HT-29 (cell line): ENCODE measurements around the gene KCTD11. TPM values are rescaled to one million over a fixed set of nuclear protein-coding genes. Genes with fewer than 3 reads are reported as not detected.

Experiments
- DNase-seq: peaks from one replicate; pipeline ENCODE4 v3.0.0-alpha.2; 2015; ENCODE audit warnings: low spot score
- total RNA-seq: library from RNA; depleted of rRNA; stranded (reverse); fragments of >200 nt; shearing (Covaris generic); gene quantifications from 2 replicates; pipeline ENCODE4 v1.2.3, GENCODE V29; 2014; rRNA removed

KCTD11 gene
- total RNA-seq, result 5.0 and 6.2 TPM in 2 replicates

DNA sequence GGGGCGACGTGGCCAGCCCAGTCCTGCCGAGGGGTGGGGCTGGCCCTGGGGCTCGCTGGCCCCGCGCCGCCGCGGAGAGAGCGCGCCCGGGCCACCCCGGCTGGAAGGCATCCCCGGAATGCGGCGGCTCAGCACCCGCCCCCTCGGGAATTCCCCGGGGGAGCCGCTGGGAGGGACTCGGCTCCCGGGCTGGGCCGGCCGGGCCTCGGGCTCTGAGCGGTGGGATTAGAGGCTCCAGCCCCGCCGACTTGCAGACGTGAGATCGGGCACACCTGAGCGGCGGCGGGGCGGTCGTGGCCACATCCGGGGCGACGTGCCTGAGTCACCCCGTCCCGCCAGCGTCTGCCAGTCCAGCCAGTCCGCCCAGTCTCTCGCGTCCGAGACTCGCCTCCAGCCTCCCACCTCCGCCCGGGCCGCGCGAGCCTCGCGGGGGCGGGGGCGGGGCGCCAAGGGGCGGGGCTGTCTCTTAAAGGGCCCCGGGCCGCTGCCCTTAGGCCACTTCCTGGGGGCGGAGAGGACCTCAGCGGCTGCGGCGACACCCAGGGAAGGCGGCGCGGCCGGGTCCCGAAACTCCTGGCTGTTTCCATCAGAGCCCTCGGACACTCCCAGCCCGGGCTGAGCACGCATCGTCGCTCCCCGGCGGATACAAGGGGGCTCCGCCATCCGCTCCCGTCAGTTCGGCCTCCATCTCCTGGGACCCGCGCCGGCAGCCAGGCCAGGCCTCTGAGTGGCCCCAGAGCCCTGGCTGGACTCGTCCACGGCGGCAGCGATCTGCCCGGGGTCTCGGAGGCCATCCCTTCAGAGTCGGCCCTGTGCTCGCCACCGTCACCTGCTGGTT, at the start of gene KCTD11:
Gene KCTD11 (plus strand): TSS at position 498 of the 838 bp plus-strand sequence.
- DNase-seq, result peak; percentile 86

DNA sequence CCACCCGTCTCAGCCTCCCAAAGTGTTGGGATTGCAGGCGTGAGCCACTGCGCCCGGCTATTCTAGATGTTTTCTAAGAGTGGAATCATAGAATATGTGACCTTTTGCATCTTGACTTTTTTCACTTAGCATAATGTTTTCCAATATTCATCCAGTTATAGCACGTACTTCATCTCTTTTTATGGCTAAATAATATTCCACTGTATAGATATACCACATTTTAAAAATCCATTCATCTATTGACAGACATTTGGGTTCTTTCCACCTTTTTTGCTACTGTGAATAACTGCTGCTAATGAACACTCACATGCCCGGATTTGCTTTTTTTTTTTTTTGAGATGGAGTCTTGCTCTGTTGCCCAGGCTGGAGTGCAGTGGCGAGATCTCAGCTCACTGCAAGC, 47.8 kb upstream of the KCTD11 start:
- no peak for DNase-seq

DNA sequence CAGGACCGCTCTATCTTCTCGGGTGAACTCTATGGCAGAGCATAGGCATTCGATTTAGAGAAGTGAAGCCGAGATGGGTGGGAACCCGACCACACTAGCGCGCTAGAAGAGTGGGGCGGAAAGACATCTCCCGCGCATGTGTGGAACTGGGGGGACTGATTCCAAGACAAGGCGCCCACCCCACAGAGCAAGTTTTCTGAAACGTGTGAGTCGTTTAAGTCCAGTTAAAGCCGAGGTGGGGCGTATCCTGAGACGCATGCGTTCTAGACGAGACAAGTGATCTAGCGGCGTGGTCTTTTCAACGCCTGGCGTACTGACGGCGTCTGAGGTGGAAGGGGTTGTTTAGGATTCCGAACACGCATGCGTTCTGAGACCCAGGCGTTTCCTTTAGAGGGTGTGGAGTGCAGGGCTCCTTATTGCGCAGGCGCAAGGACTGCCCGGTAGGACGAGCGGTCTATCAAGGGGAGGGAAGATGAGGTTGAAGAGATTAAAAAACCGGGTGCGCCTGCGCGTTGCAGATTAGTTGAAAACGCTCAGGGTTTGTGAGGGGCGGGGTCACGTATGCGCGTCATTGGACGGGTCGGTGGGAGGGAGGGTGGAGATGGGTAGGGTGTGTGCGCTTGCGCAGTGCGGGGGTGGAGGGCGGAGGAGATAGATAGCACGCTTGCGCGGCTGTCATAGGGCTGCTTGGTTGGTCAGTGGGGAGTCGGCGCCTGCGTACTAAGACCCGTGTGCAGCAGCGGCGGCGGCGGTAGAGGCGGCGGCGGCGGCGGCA, 44.9 kb upstream of the KCTD11 start, which contains the start of gene EIF5A:
Gene EIF5A (plus strand): TSS at position 718 of the 775 bp plus-strand sequence. CDS start 2,008 bp downstream, outside the sequence.
- peak; percentile 99 for DNase-seq

DNA sequence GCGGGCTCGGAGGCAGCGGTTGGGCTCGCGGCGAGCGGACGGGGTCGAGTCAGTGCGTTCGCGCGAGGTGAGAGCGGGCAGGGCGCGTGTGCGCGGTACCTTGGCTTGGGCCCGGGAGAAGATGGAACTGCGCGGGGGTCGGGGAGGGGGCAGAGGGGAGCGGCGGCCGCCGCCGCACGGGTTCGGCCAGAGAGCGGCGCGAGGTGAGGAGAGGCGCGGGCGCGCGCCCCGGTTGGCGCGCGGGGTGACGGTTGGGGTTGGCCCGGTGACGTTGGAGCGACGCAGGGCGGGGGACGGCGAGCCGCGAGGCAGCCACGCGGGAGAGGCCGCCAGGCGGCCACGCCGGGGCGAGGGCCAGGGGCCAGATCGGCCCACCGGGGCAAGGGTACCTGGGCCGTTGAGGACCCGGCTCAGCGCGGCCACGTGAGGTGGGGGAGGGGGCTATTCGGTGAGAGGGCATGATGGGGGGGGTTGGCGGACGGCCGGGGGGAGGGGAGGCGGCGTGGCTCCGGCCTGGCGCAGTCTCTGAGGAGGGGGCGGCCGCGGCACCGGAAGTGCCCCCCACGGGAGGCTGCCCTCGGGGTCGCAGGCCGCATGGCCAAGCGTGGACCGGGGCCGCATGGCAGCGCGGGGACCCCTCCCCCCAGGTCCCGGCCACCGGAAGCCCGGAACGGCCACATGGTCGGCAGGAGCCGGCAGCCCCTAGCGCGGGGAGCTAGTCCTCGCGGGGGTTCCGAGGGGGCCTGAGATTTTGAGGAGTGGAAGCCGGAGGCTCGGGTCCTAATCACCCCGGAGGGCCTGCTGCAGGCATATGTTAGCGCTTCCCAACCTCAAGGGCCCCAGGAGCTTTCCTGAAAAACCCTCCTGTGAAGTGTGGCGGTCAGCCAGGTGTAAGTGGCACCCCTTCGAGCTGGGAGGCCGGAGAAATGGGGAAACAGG, 44.0 kb upstream of the KCTD11 start:
- DNase-seq, result peak; percentile 29

DNA sequence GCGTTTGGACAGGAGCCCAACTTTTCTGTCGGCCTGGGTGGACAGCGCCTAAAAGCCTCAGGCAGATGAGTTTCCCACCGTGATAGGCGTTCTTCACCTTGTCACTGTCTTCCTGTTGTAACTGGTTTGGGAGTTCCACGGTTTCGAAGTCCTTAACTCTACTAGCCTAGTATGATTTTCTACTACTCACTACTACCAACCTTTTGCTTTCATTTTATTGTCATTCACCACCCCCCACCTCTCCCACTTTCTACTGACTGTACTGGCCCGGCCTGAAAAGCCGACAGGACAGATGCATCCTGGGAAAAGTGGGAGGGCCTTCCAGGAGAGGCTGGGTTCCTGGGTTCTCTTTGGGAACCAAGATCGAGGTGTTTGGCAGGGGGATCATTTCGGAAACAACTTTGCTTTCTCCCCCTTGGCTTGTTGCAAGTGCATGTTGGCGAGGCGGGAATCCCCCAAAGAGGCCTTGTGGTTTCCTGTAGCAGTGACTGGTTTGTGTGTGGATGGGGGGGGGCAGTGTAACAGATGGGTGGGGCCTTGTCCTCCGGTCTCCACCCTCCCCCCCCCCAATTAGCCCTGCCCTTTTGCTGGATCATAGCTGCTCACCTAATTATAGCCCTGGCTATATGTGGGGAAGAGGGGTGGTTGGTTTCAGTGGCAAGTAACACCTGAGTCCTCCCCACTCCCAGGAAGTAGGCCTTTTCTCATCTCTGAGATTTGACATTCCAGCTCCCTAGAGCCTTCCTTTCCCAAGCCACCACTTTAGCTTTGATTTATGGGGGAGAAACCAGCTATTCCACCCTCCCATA, 43.1 kb upstream of the KCTD11 start:
- peak; percentile 79 for DNase-seq

DNA sequence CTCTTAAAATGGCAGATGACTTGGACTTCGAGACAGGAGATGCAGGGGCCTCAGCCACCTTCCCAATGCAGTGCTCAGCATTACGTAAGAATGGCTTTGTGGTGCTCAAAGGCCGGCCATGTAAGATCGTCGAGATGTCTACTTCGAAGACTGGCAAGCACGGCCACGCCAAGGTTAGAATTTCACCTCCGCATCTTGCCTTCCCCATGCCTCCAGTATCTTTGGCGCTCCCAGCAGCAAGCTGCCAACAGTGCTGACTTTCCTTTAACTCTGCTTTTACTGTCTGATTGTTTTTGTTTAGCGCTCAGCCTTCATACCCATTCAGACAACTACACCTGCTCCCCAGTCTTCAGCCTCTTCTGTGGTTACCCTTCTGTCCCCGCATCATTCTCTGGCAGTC, 42.3 kb upstream of the KCTD11 start:
- no peak for DNase-seq

DNA sequence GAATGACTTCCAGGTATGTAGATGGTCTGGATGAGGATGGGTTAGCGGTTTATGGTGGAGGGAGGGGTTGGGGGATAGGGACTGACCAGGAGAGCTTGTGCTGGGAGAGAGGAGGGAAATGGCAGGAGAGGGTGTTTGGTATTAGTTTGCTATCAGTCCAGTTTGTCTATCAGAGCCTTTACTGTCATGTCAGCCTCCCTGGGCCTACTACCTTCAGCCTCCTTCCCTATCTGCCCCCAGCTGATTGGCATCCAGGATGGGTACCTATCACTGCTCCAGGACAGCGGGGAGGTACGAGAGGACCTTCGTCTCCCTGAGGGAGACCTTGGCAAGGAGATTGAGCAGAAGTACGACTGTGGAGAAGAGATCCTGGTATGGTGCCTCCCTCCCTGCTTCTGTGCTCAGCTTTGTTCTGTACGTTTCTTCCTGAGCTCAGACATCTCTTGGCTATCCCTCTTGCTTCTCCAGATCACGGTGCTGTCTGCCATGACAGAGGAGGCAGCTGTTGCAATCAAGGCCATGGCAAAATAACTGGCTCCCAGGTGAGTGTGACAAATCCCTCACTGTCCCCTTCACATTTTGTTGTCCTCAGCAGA, 40.8 kb upstream of the KCTD11 start:
- DNase-seq, result no peak

DNA sequence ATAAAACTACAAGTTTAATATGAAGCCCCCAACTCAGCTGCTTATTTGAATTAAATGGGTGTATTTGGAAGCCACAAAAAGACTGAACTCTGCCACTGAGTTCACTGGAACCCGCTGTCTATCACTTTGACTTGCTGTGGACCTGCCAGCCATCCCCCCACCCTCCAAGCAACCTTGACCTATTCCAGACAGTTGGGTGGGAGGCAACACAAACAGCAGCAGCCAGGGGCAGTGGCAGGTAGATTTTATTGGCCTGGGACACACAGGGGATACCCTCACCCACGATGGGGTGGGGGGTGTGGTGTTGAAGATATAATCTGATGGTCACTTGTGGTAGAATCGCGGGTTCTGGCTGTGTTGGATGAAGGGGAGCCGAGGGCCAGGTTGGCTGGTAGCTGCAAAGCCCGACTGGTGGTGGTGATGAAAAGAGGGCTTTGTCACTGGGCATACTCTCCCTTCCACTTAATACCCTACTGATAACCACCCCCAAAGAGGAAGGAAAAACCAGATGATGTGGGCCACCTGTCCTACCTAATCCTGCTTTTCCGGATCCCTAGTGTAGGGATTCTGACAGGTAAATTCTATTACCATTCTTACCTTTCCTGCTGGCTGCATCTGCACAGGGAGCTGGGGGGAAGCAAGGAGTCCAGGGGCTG, 39.4 kb upstream of the KCTD11 start:
- DNase-seq, result no peak

DNA sequence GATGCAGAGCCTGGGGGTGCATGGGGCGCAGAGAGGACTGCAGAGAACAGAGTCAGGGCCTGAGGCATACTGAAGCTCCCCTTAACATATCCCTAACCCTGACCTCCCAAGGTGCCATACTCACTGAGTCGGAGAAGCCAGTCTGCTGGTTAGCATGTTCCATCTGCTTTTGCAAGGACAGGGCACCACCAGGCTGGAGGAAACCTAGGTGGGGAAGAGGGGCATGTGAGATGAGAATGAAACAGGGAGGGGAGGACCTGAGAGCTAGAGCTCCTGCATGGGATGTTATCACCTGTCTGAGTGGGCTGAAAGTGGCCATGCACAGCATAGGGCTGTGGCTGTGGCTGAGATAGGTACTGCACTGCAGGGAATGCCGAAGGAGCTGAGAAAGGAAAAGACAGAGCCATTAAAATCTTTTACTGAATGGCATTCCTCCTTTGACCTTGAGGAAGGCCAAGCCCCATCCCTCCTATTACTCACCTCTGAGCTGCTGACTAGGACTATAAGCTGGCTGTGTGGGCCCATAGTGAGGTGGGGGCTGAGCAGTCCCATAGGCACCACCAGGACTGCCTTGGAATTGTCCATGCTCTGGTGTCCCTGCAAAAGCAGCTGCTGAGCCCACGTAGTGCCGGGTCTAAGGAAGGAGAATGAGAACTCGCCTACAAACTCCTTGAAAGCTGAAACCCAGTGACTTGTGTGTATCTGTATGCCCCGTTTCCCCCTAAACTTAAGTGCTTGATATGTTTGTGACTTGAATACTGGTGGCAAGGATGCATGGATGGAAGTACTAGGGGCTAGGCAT, 38.7 kb upstream of the KCTD11 start:
- DNase-seq, result peak; percentile 17

DNA sequence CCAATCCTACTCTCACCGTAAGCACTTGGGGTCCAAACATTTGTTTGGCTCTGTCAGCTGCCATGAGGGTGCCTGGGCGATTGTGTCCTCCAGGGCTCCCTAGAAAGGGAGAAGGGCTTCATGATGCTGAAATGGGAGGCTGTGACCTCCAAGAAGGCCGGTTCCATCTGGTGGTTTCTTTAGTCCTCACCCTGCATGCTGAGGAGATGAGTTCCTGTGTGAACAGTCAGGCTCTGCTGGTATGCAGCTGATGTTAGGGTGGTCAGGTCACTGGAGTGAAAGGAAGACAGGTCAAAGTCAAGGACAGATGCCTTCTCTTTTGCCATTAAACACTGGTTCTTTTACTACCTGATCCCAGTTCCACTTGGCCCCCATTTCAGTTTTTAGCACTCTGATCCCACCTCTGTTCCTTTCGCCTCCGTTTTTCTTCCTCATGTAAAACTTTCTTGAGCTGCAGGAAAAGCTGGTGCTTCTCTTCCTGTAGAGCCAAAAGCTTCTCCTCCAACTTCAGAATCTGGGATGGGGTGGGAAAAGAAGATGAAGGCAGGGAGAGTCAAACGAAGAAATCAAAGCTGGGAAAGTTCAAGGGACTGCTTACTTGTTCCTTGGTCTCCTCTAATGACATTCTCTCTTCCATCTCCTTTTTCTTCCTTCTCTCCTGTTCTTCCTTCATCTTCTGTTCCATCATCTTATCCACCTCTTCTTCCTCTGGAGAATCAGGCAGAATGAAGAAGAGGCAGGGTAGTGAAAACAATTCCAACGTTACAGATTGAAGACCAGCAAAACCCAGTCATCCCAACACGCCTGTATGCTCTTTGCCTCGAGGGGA, 37.9 kb upstream of the KCTD11 start:
- peak; percentile 16 for DNase-seq

DNA sequence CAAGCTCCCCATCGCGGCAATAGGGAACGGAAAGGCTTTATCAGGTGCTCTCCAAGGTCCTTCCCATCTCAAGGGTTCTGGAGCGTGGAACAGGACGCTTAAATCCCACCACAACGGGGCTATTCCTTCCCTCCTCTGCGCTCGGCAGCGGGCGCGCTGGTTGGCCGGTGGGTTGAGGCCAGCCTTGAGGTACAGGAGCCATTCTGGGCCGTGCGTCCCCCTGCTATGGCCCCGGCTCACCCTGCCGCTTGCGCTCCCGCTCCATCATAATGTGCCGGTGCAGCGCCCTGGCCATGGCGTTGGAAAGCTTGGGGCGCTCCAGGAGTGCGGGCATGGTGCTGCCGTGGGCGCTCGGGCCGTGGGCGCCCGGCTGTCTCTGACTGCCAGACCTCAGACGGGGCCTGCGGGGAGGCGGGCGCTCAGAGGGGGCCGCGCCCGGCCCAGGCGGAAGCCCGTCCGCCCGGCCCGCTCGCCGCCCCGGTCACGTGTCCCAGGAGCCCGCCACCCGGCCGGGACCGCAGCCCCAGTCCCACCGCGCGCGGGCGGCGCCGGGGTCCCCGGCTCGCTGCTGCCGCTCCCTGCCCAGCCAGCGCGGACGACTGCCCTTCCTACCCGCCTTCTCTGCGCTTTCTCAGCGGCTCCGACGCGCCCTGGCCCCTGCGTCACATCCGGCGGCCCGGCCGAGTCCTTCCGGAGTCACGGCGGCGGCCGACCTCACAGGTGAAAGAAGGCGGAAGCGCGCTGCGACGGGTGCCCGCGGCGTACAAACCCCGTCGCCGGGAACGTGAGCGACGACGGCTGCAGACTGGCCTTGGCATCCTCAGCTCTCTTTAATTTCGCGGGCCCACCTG, 37.0 kb upstream of the KCTD11 start, which contains the start of gene GPS2:
Gene GPS2 (minus strand): TSS at position 642 of the 851 bp plus-strand sequence. CDS start 308 bp downstream, at position 334.
- DNase-seq, result peak; percentile 73

DNA sequence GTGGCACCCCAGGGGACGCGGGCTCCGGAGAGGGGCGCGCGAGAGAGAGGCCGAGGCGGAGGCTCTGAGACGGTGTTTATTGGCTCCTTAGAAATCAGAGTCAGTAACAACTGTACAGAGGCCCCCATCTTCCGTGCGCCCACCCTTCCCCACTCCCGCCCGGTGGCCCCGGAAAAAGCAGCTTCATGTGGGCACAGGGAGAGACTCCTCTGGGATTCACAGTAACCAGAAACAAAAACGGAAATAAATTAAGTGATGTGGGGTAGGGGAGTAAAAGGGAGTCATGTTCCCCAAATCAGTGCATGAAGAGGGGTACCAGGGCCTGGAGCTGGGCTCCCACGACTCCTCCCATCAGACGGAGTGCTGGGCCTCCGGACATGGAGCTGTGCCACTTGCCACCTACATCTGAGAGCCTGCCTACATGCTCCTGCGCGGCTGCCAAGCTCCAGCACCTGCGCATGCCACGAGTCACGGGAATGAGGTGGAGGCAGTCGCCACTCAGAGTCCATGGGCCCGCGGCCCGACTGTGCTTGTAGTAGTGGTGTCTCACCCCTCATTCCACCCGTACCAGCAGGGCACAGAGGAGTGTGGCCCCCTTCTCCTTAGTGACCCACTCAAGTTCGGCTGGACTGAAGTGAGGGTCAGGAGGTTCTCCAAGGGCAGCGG, 36.3 kb upstream of the KCTD11 start:
- peak; percentile 7 for DNase-seq

DNA sequence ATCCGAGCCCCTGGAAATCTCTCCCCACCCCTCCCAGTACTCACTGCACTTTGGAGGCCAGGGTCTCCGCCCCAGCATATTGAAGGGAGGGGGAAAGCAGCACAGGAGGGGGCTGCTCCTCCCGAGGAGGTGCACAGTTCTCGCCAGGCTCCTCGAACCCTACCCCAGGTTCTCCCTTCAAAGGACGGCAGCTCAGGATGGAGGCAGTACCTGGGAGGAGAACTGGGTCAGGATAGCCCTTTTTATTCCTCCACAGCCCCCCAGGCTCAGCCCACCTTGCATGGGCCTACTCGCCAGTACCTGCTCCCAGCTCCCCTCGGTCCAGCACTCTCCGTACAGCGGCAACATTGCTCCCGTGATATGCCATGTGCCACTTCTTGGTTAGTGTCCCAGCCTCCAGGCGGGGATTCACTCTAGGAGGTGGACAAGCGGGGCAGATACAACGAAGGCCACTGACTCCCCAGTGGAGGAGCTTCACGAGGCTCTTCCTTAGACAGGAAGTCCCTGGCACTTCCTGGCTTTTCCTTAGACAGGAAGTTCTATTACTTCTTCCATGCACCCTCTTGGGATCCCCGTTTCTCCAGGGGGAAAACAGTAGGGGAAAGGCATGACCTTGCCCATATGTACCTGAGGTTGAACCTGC, 34.7 kb upstream of the KCTD11 start:
- no peak for DNase-seq

DNA sequence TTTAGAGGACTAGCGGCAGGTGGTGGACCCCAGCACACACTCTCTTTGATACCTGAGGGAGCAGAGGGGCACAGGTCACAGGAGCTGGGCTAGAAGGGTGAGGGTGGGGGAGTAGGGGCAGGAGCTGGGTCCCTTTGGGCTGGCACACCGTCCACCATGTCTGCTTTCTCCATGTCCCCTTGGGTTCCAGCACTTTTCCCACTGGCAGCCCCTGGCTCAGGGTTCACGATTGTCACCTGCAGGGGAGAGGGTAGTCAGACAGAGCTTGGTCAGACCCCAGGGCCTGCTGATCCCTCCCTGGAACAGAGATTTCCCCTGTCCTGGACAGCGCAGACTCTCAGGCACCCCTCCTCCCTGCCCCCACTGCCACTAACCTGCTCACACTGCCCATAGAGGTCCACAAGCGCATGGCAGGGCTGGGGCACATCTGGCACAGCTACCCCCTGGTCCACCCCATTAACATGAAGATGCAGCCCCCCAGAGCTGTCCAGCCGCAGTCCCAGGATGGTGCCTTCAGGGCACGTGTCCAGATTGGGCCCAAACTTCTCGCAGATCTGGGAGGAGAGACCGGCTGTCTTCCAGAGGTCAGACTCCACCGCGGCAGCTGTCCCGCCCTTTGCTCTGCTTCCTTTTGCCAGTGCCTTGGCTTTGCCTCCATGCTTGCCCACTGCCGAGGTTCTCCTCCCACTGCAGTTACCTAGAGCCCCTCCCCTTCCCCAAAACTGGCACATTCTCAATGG, 33.7 kb upstream of the KCTD11 start:
- no peak for DNase-seq

DNA sequence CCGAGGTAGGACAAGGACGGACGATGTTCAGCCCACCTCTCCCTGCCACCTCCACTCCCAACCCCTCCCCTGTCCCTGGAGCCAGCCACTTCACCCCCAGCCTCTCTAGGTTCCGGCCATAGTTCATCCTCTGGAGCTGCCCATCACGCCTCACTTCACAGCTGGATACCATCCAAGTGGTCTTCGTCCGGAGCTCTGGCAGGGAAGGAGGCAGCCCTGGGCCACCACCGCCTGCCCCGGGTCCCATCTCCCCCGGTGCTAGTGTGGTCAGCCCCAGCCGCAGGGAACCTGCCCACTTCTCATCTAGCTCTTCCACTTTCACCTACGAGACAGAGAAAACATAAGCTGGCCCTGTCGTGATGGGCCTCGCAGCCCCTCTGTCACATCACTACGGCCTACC, 30.5 kb upstream of the KCTD11 start:
- no peak for DNase-seq
